HEK293T (cell line): ENCODE measurements around the gene UNC45A.

Experiments used
- CTCF ChIA-PET: fragments of 350-600 bp; formaldehyde crosslinking; extraction: SDS; loops from one replicate; lab custom pipeline; 2021; ENCODE audit warnings: antibody characterized with exemption, inconsistent platforms; lab: Yijun Ruan, JAX
- POLR2A ChIA-PET: fragments of 350-600 bp; formaldehyde crosslinking; extraction: SDS; loops from one replicate; lab custom pipeline; 2020; ENCODE audit warnings: antibody characterized with exemption, inconsistent platforms; lab: Yijun Ruan, JAX
- DNase-seq: peaks from one replicate; pipeline ENCODE4 v3.0.0; 2012; ENCODE audit warnings: mixed read lengths; ENCODE audit errors: extremely low spot score
- ARNT ChIP-seq: fragments of 450-650 bp; IDR thresholded peaks from 2 replicates; pipeline ENCODE4 v1.6.1; 2017; ENCODE audit warnings: mild to moderate bottlenecking
- BHLHE40 ChIP-seq: fragments of 450-650 bp; IDR thresholded peaks from 2 replicates; pipeline ENCODE4 v1.6.1; 2016; ENCODE audit warnings: mild to moderate bottlenecking, moderate library complexity, borderline replicate concordance
- CTBP1 ChIP-seq: fragments of 450-650 bp; IDR thresholded peaks from 2 replicates; pipeline ENCODE4 v1.6.1; 2016; ENCODE audit warnings: borderline replicate concordance
- ELF4 ChIP-seq: fragments of 450-650 bp; IDR thresholded peaks from 2 replicates; pipeline ENCODE4 v1.6.1; 2017; ENCODE audit warnings: antibody characterized with exemption
- FOXA1 ChIP-seq: fragments of 450-650 bp; IDR thresholded peaks from 2 replicates; pipeline ENCODE4 v1.6.1; 2016; ENCODE audit warnings: mild to moderate bottlenecking
- FOXK2 ChIP-seq: fragments of 450-650 bp; IDR thresholded peaks from 2 replicates; pipeline ENCODE4 v1.6.1; 2016; ENCODE audit warnings: mild to moderate bottlenecking
- FOXM1 ChIP-seq: fragments of 450-650 bp; IDR thresholded peaks from 2 replicates; pipeline ENCODE4 v1.6.1; 2017; ENCODE audit warnings: mild to moderate bottlenecking, borderline replicate concordance
- HDGF ChIP-seq: fragments of 450-650 bp; IDR thresholded peaks from 2 replicates; pipeline ENCODE4 v1.6.1; 2017; ENCODE audit warnings: antibody characterized with exemption, borderline replicate concordance
- L3MBTL2 ChIP-seq: fragments of 450-650 bp; conservative IDR thresholded peaks from 2 replicates; pipeline ENCODE4 v1.6.1; 2016; ENCODE audit warnings: mild to moderate bottlenecking
- LEF1 ChIP-seq: fragments of 450-650 bp; IDR thresholded peaks from 2 replicates; pipeline ENCODE4 v1.6.1; 2017; ENCODE audit warnings: mild to moderate bottlenecking, borderline replicate concordance
- NFRKB ChIP-seq: fragments of 450-650 bp; IDR thresholded peaks from 2 replicates; pipeline ENCODE4 v1.6.1; 2016; ENCODE audit warnings: mild to moderate bottlenecking, moderate library complexity
- SP1 ChIP-seq: fragments of 450-650 bp; IDR thresholded peaks from 2 replicates; pipeline ENCODE4 v1.6.1; 2017
- SUZ12 ChIP-seq: fragments of 450-650 bp; IDR thresholded peaks from 2 replicates; pipeline ENCODE4 v1.6.1; 2016; ENCODE audit warnings: mild to moderate bottlenecking
- TARDBP ChIP-seq: fragments of 450-650 bp; IDR thresholded peaks from 2 replicates; pipeline ENCODE4 v1.6.1; 2016
- ZNF384 ChIP-seq: fragments of 450-650 bp; IDR thresholded peaks from 2 replicates; pipeline ENCODE4 v1.6.1; 2016
- TF ChIP-seq, protein P1 (sequence below): fragments of 450-650 bp; IDR thresholded peaks from 2 replicates; pipeline ENCODE4 v1.6.1; 2016

UNC45A gene

DNA sequence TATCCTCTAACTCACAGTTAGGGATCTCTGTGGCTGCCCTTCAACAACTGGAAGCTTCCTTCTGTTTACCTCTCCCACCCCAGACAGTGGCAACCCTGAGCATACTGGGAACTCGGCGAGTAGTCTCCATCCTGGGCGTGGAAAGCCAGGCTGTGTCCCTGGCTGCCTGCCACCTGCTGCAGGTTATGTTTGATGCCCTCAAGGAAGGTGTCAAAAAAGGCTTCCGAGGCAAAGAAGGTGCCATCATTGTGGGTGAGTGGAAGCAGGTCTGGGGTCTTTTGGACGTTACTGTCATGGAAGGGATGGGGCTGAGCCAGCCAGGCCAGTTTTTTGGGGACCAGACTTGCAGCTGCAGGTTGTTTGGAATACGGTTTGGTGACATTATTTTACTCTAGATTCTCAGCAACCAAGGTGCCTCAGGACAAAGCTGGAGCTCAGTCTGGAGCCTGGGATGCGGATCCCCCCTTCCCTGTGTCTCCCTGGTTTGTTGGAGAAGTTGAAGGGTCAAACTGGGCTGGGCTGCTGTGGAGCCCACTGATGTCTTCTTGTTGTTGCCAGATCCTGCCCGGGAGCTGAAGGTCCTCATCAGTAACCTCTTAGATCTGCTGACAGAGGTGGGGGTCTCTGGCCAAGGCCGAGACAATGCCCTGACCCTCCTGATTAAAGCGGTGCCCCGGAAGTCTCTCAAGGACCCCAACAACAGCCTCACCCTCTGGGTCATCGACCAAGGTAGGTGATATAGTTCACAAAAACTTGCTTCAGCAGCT, 7.5 kb downstream of the UNC45A start:
- no peak for DNase-seq
- TF ChIP-seq HDGF (no peak), NFRKB (no peak), FOXK2 (no peak), TARDBP (no peak), FOXM1 (no peak), ARNT (no peak), L3MBTL2 (no peak), SUZ12 (no peak), ZNF384 (no peak), ELF4 (no peak), FOXA1 (no peak)
- TF ChIP-seq, protein P1, sequence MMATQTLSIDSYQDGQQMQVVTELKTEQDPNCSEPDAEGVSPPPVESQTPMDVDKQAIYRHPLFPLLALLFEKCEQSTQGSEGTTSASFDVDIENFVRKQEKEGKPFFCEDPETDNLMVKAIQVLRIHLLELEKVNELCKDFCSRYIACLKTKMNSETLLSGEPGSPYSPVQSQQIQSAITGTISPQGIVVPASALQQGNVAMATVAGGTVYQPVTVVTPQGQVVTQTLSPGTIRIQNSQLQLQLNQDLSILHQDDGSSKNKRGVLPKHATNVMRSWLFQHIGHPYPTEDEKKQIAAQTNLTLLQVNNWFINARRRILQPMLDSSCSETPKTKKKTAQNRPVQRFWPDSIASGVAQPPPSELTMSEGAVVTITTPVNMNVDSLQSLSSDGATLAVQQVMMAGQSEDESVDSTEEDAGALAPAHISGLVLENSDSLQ: no peak
- ChIA-PET POLR2A (interaction anchor here (1.5 to 4.0 kb wide), 3 partner anchors 10 to 12 kb away, joined by 5 to 21 read pairs (median 5); partner anchors contain the start of genes HDDC3 and RCCD1), CTCF (interaction anchor here (0.7 to 3.1 kb wide), 3 partner anchors 8 to 14 kb away, joined by 3 to 13 read pairs (median 12); partner anchors contain the start of genes HDDC3 and UNC45A)

DNA sequence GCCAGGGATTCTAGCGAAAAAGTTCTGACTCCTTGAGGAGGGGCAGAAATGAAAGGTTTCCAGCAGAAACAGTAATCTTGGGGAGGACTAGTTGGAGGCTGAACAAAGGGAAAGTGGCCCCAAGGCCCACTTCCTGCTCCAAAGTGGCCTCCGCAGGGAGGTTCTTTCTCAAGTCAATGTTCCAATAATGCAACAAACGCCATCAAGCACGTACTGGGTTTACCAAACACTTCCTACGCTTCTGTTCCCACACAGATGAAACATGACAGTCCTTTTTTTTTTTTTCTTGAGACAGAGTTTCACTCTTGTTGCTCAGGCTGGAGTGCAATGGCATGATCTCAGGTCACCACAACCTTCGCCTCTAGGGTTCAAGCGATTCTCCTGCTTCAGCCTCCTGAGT, 10.0 kb downstream of the UNC45A start:
- TF ChIP-seq NFRKB: no peak
- no peak for TF ChIP-seq CTBP1
- no peak for TF ChIP-seq L3MBTL2
- no peak for TF ChIP-seq HDGF
- TF ChIP-seq ZNF384: no peak
- TF ChIP-seq SUZ12: no peak
- TF ChIP-seq FOXK2: no peak
- TF ChIP-seq FOXM1: no peak
- TF ChIP-seq ELF4: no peak
- no peak for TF ChIP-seq BHLHE40
- TF ChIP-seq LEF1: no peak
- no peak for TF ChIP-seq TARDBP
- no peak for TF ChIP-seq SP1
- TF ChIP-seq, protein P1: no peak
- no peak for TF ChIP-seq ARNT
- TF ChIP-seq FOXA1: no peak
- DNase-seq: no peak
- POLR2A ChIA-PET: interaction anchor here (1.7 to 2.1 kb wide), 2 partner anchors 8 to 10 kb away, joined by 5 to 9 read pairs; partner anchors contain the start of gene UNC45A
- CTCF ChIA-PET: interaction anchor here (1.2 to 3.8 kb wide), 2 partner anchors 11 to 12 kb away, joined by 5 to 26 read pairs; partner anchors contain the start of genes HDDC3 and UNC45A

DNA sequence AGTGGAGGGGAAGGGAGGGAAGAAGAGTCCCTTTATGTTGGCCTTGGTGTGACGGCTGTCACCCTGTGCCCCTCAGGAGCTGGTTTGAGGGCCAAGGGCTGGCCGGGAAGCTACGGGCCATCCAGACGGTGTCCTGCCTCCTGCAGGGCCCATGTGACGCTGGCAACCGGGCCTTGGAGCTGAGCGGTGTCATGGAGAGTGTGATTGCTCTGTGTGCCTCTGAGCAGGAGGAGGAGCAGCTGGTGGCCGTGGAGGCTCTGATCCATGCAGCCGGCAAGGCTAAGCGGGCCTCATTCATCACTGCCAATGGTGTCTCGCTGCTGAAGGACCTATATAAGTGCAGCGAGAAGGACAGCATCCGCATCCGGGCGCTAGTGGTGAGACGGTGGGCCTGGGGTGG, 11.5 kb downstream of the UNC45A start:
- ChIA-PET POLR2A (interaction anchor here (0.5 to 3.6 kb wide), 4 partner anchors 8 to 29 kb away, joined by 3 to 22 read pairs (median 12); partner anchors contain the start of genes HDDC3, RCCD1 and UNC45A), CTCF (interaction anchor here (3.8 kb wide), 1 partner anchor 13 kb away, joined by 26 read pairs; the partner anchor contains the start of genes HDDC3 and UNC45A)
- TF ChIP-seq L3MBTL2 (no peak), FOXA1 (no peak), ZNF384 (no peak), BHLHE40 (no peak), FOXK2 (no peak), CTBP1 (no peak), FOXM1 (no peak), HDGF (no peak), LEF1 (no peak)
- TF ChIP-seq, protein P1: no peak
- no peak for DNase-seq

DNA sequence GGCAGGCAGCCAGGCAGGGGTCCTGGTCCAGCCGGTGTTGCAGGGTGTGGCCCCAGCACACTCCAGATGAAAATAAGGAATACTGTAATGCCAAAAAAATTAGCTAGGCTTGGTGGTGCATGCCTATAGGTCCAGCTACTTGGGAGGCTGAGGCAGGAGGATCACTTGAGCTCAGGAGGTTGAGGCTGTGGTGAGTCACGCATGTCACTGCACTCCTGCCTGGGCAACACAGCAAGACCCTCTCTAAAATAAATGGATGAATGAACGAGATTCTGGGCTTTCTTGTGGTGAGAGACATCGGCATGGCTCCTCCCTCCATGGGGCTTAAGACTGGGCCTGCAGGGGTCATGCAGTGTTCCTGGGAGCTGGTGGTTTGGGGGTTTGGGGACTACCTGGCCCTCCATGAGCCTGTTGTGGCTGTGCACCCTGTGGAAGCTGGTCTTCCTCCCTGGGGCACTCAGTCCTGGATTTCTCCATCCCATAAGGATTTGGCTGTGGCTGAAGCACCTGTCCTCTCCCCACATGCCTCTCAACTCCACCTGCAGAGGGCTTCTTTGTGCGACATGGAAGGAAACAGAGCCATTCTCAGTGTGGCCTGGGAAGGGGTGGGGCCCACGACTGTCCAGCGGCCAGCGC, 12.0 kb downstream of the UNC45A start:
- DNase-seq: no peak
- ChIA-PET POLR2A (interaction anchor here (1.3 to 3.6 kb wide), 3 partner anchors 8 to 15 kb away, joined by 6 to 22 read pairs (median 17); partner anchors contain the start of genes HDDC3, RCCD1 and UNC45A), CTCF (interaction anchor here (3.8 kb wide), 1 partner anchor 14 kb away, joined by 26 read pairs; the partner anchor contains the start of genes HDDC3 and UNC45A)
- TF ChIP-seq SUZ12: no peak
- no peak for TF ChIP-seq ZNF384

DNA sequence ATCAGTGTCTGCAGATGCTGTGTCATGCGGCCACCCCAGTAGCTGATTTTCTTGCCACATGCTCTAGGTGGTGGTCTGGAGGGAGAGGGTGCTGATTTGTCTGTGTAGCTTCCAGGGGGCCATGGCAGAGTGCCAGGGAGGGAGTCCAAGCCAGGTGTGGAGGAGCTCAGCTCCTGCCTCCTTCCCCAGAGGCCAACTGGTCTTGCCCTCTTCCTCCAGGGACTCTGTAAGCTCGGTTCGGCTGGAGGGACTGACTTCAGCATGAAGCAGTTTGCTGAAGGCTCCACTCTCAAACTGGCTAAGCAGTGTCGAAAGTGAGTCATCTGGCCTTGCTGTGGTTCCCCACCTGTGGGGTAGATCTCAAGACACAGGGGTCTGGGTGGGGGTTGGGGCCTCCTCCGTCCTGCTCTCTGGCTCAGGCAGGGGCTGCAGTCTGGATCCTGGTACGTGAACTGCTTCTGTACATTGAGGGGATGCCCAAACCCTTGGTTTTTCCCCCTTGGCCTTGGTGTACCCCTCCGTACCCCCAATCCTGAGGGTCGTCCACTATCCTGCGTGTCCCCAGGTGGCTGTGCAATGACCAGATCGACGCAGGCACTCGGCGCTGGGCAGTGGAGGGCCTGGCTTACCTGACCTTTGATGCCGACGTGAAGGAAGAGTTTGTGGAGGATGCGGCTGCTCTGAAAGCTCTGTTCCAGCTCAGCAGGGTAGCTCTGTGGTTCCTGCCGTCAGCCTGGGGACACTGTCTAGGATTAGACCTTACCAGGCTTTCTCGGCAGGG, 12.7 kb downstream of the UNC45A start:
- CTCF ChIA-PET: interaction anchor here (3.8 kb wide), 1 partner anchor 14 kb away, joined by 26 read pairs; the partner anchor contains the start of genes HDDC3 and UNC45A
- DNase-seq: no peak
- TF ChIP-seq ARNT: no peak
- no peak for TF ChIP-seq FOXA1
- POLR2A ChIA-PET: interaction anchor here (2.4 to 3.6 kb wide), 2 partner anchors 12 to 16 kb away, joined by 17 to 22 read pairs; partner anchors contain the start of genes HDDC3 and UNC45A
